Liver (tissue), 9 donors: ENCODE measurements around the gene FAM89A. TPM values are rescaled to one million over a fixed set of nuclear protein-coding genes. Genes with fewer than 3 reads are reported as not detected.
"Not testable (repeated sequence)": the region's sequence is repeated elsewhere in the genome, so short reads cannot be mapped to it uniquely, and the experiment has no call there.

ENCODE experiments used
- DNase-seq: peaks from one replicate; pipeline ENCODE4 v3.0.0-alpha.2; 2017; ENCODE audit warnings: low spot score
- H3K27ac ChIP-seq, 2 donors: one replicate each; pipeline ENCODE4 v1.7.0; 2013; ENCODE audit warnings: inconsistent platforms in 2 of 2, low read length in 2 of 2, control low read depth in 1 of 2, low read depth in 1 of 2, mild to moderate bottlenecking in 1 of 2
- H3K27me3 ChIP-seq, 4 donors: one replicate each; pipeline versions ENCODE4 v1.6.1 to v1.7.0; 2013; ENCODE audit warnings: low read length in 3 of 4, inconsistent platforms in 1 of 4, mild to moderate bottlenecking in 1 of 4, moderate library complexity in 1 of 4; ENCODE audit not compliant: control insufficient read depth in 4 of 4, insufficient read depth in 4 of 4
- H3K36me3 ChIP-seq, 4 donors: one replicate each; pipeline versions ENCODE4 v1.6.1 to v1.7.0; 2013; ENCODE audit warnings: low read length in 3 of 4, mild to moderate bottlenecking in 3 of 4, low read depth in 1 of 4, moderate library complexity in 1 of 4; ENCODE audit not compliant: control insufficient read depth in 4 of 4, insufficient read depth in 3 of 4
- H3K4me1 ChIP-seq, 4 donors: one replicate each; pipeline versions ENCODE4 v1.6.1 to v1.7.0; 2013; ENCODE audit warnings: low read length in 3 of 4, mild to moderate bottlenecking in 3 of 4, moderate library complexity in 1 of 4; ENCODE audit not compliant: control insufficient read depth in 4 of 4, insufficient read depth in 4 of 4
- H3K4me3 ChIP-seq, 3 donors: one replicate each; pipeline versions ENCODE4 v1.6.1 to v1.7.0; 2013; ENCODE audit warnings: low read length in 3 of 3, control low read depth in 1 of 3, low read depth in 1 of 3, mild to moderate bottlenecking in 1 of 3
- H3K9ac ChIP-seq, 2 donors: one replicate each; pipeline ENCODE4 v1.7.0; 2013; ENCODE audit warnings: low read length in 2 of 2, mild to moderate bottlenecking in 2 of 2, moderate library complexity in 2 of 2, control low read depth in 1 of 2, low read depth in 1 of 2
- H3K9me3 ChIP-seq, 4 donors: one replicate each; pipeline versions ENCODE4 v1.6.1 to v1.7.0; 2013; ENCODE audit warnings: low read length in 3 of 4; ENCODE audit not compliant: control insufficient read depth in 4 of 4
- FOXA1 ChIP-seq: IDR thresholded peaks from 2 replicates; pipeline ENCODE4 v1.6.1; 2016; ENCODE audit warnings: antibody characterized with exemption
- FOXA2 ChIP-seq: IDR thresholded peaks from 2 replicates; pipeline ENCODE4 v1.6.1; 2016; ENCODE audit warnings: antibody characterized with exemption
- GABPA ChIP-seq, 2 donors: IDR thresholded peaks in 1 of 2; conservative IDR thresholded peaks in 1 of 2; 2 replicates each; pipeline ENCODE4 v1.6.1; 2016; ENCODE audit warnings: antibody characterized with exemption in 2 of 2, mild to moderate bottlenecking in 1 of 2, moderate library complexity in 1 of 2
- HNF4A ChIP-seq, 2 donors: conservative IDR thresholded peaks; 2 replicates each; pipeline ENCODE4 v1.6.1; 2016; ENCODE audit warnings: antibody characterized with exemption in 2 of 2, mild to moderate bottlenecking in 2 of 2
- JUND ChIP-seq, 2 donors: IDR thresholded peaks; 2 replicates each; pipeline ENCODE4 v1.6.1; 2016; ENCODE audit warnings: antibody characterized with exemption in 2 of 2
- NR2F2 ChIP-seq: IDR thresholded peaks from 2 replicates; pipeline ENCODE4 v1.6.1; 2016; ENCODE audit warnings: antibody characterized with exemption
- RAD21 ChIP-seq, 2 donors: IDR thresholded peaks; 2 replicates each; pipeline ENCODE4 v1.6.1; 2016; ENCODE audit warnings: antibody characterized with exemption in 2 of 2, mild to moderate bottlenecking in 2 of 2
- RXRA ChIP-seq, 2 donors: IDR thresholded peaks; 2 replicates each; pipeline ENCODE4 v1.6.1; 2017 to 2018; ENCODE audit warnings: antibody characterized with exemption in 2 of 2, mild to moderate bottlenecking in 1 of 2
- YY1 ChIP-seq: IDR thresholded peaks from 2 replicates; pipeline ENCODE4 v1.6.1; 2016; ENCODE audit warnings: antibody characterized with exemption, mild to moderate bottlenecking
- WGBS: extraction: QIAGEN DNeasy Blood & Tissue Kit; methylation state at CpG from one replicate; pipeline ENCODE4 v1.1.7; 2013; 5-methylcytosine and 5-hydroxymethylcytosine counted together
- polyA plus RNA-seq, 2 donors: library from polyadenylated mRNA; stranded (reverse) in 1 of 2; unstranded in 1 of 2; fragments of 200-250 nt in 1 of 2; fragments of >200 nt in 1 of 2; fragmentation: Nextera tagmentation in 1 of 2; extraction: Ambion mirVana in 1 of 2; gene quantifications; one replicate each; pipeline versions ENCODE4 v1.2.1 to v1.2.3, GENCODE V29; 2013 to 2015
- total RNA-seq, 2 donors: library from RNA; depleted of rRNA; stranded (reverse); fragments of >200 nt; gene quantifications; one replicate each; pipeline ENCODE4 v1.2.3, GENCODE V29; 2014
- TF ChIP-seq, protein P1 (sequence below): fragments of 150-350 bp; IDR thresholded peaks from 2 replicates; pipeline ENCODE4 v1.5.1; 2017; ENCODE audit warnings: improper control_type of control experiment, low read depth, low read length; ENCODE audit not compliant: missing input control
- TF ChIP-seq, protein P2 (sequence below): IDR thresholded peaks from 2 replicates; pipeline ENCODE4 v1.6.1; 2016; ENCODE audit warnings: antibody characterized with exemption
- TF ChIP-seq, protein P3 (sequence below): IDR thresholded peaks from 2 replicates; pipeline ENCODE4 v1.6.1; 2016; ENCODE audit warnings: antibody characterized with exemption
- TF ChIP-seq, protein P4 (sequence below): IDR thresholded peaks from 2 replicates; pipeline ENCODE4 v1.6.1; 2016; ENCODE audit warnings: antibody characterized with exemption
- TF ChIP-seq, protein P5 (sequence below): IDR thresholded peaks from 2 replicates; pipeline ENCODE4 v1.6.1; 2016; ENCODE audit warnings: antibody characterized with exemption, mild to moderate bottlenecking
- donor health status: healthy.
- donor health status: healthy.
- donor health status: healthy.
- donor health status: healthy.
- donor health status: healthy.

Gene FAM89A
- total and polyA plus RNA-seq, 4 donors: 5.3 to 8.8 (median 8.1) TPM

DNA sequence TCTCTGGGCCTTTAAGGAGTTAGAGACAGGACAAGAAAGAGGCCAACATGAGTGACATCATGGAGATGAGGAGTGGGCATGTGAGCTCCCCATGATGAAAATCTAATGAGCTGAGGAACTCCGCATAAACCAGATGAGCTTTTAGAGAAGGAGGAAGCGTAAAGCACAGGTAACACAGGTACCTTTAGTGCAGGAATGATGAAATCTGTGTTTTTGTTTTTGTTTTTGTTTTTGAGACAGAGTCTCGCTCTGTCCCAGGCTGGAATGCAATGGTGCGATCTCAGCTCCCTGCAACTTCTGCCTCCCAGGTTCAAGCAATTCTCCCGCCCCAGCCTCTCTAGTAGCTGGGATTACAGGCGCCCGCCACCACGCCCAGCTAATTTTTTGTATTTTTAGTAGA is 12.7 kb upstream of the FAM89A start:
- TF ChIP-seq, protein P1, sequence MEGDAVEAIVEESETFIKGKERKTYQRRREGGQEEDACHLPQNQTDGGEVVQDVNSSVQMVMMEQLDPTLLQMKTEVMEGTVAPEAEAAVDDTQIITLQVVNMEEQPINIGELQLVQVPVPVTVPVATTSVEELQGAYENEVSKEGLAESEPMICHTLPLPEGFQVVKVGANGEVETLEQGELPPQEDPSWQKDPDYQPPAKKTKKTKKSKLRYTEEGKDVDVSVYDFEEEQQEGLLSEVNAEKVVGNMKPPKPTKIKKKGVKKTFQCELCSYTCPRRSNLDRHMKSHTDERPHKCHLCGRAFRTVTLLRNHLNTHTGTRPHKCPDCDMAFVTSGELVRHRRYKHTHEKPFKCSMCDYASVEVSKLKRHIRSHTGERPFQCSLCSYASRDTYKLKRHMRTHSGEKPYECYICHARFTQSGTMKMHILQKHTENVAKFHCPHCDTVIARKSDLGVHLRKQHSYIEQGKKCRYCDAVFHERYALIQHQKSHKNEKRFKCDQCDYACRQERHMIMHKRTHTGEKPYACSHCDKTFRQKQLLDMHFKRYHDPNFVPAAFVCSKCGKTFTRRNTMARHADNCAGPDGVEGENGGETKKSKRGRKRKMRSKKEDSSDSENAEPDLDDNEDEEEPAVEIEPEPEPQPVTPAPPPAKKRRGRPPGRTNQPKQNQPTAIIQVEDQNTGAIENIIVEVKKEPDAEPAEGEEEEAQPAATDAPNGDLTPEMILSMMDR: no peak
- TF ChIP-seq HNF4A (conservative IDR thresholded peaks at IDR 0.05): no peak
- TF ChIP-seq YY1: no peak
- TF ChIP-seq, protein P2, sequence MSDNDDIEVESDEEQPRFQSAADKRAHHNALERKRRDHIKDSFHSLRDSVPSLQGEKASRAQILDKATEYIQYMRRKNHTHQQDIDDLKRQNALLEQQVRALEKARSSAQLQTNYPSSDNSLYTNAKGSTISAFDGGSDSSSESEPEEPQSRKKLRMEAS: no peak
- TF ChIP-seq JUND (IDR thresholded peaks at IDR 0.05): no peak
- TF ChIP-seq RAD21 (IDR thresholded peaks at IDR 0.05): no peak
- TF ChIP-seq FOXA2: no peak
- H3K4me1 ChIP-seq: peaks cover 0 to 19% (median 14%) of the 10 kb centered on the region in 4 donors
- WGBS: 96% methylated on average over 8 of the region's 8 CpGs

DNA sequence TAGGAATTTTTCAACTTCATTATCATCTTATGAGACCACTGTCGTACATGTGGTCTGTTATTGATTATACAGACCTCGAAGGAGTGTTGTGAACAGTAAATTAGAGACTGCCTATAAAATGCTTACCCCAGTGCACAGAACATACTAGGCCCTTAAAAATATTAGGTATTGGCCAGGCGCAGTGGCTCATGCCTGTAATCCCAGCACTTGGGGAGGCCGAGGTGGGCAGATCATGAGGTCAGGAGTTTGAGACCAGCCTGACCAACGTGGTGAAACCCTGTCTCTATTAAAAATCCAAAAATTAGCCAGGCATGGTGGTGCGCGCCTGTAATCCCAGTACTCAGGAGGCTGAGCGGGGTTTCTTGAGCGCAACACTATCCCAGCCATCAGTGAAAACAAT is 10.9 kb upstream of the FAM89A start:
- H3K36me3 ChIP-seq, H3K4me3 ChIP-seq, H3K27me3 ChIP-seq, DNase-seq, H3K9ac ChIP-seq, H3K9me3 ChIP-seq, H3K27ac ChIP-seq: not testable (repeated sequence)
- WGBS: 83% methylated on average over 9 of the region's 9 CpGs
- peaks cover 0 to 19% (median 14%) of the 10 kb centered on the region in 4 donors for H3K4me1 ChIP-seq

More for the DNA sequence above, 12.7 kb upstream of the FAM89A start:
- H3K36me3 ChIP-seq: no peaks in the 10 kb centered on the region
- no peak overlapping the region for H3K4me3 ChIP-seq
- H3K9me3 ChIP-seq: no peaks in the 10 kb centered on the region
- no peak overlapping the region for H3K27ac ChIP-seq
- no peak overlapping the region for H3K9ac ChIP-seq
- no peak for DNase-seq
- no peaks in the 10 kb centered on the region for H3K27me3 ChIP-seq

DNA sequence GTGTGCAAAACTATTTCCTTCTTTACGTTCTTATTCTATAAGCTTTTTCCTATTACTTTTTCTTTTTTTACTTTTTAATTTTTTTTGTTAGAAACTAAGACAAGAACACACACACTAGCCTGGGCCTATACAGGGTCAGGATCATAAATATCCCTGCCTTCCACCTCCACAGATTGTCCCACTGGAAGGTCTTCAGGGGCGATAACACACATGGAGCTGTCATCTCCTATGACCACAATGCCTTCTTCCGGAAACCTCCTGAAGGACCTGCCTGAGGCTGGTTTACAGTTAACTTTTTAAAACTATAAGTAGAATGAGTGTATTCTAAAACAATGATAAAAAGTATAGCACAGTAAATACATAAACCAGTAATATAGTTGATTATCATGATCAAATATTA is 10.3 kb upstream of the FAM89A start:
- Histone ChIP-seq H3K9me3 (no peaks in the 10 kb centered on the region), H3K27me3 (no peaks in the 10 kb centered on the region), H3K9ac (no peak overlapping the region), H3K4me3 (no peak overlapping the region), H3K27ac (no peak overlapping the region), H3K4me1 (peaks cover 0 to 19% (median 14%) of the 10 kb centered on the region in 4 donors), H3K36me3 (no peaks in the 10 kb centered on the region)
- WGBS: 67% methylated on average over 3 of the region's 3 CpGs
- no peak for TF ChIP-seq RXRA (IDR thresholded peaks at IDR 0.05)
- TF ChIP-seq, protein P3, sequence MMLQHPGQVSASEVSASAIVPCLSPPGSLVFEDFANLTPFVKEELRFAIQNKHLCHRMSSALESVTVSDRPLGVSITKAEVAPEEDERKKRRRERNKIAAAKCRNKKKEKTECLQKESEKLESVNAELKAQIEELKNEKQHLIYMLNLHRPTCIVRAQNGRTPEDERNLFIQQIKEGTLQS: no peak
- TF ChIP-seq FOXA1: no peak
- TF ChIP-seq, protein P2: no peak
- TF ChIP-seq, protein P1: no peak
- TF ChIP-seq, protein P4, sequence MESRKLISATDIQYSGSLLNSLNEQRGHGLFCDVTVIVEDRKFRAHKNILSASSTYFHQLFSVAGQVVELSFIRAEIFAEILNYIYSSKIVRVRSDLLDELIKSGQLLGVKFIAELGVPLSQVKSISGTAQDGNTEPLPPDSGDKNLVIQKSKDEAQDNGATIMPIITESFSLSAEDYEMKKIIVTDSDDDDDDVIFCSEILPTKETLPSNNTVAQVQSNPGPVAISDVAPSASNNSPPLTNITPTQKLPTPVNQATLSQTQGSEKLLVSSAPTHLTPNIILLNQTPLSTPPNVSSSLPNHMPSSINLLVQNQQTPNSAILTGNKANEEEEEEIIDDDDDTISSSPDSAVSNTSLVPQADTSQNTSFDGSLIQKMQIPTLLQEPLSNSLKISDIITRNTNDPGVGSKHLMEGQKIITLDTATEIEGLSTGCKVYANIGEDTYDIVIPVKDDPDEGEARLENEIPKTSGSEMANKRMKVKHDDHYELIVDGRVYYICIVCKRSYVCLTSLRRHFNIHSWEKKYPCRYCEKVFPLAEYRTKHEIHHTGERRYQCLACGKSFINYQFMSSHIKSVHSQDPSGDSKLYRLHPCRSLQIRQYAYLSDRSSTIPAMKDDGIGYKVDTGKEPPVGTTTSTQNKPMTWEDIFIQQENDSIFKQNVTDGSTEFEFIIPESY: no peak
- TF ChIP-seq, protein P5, sequence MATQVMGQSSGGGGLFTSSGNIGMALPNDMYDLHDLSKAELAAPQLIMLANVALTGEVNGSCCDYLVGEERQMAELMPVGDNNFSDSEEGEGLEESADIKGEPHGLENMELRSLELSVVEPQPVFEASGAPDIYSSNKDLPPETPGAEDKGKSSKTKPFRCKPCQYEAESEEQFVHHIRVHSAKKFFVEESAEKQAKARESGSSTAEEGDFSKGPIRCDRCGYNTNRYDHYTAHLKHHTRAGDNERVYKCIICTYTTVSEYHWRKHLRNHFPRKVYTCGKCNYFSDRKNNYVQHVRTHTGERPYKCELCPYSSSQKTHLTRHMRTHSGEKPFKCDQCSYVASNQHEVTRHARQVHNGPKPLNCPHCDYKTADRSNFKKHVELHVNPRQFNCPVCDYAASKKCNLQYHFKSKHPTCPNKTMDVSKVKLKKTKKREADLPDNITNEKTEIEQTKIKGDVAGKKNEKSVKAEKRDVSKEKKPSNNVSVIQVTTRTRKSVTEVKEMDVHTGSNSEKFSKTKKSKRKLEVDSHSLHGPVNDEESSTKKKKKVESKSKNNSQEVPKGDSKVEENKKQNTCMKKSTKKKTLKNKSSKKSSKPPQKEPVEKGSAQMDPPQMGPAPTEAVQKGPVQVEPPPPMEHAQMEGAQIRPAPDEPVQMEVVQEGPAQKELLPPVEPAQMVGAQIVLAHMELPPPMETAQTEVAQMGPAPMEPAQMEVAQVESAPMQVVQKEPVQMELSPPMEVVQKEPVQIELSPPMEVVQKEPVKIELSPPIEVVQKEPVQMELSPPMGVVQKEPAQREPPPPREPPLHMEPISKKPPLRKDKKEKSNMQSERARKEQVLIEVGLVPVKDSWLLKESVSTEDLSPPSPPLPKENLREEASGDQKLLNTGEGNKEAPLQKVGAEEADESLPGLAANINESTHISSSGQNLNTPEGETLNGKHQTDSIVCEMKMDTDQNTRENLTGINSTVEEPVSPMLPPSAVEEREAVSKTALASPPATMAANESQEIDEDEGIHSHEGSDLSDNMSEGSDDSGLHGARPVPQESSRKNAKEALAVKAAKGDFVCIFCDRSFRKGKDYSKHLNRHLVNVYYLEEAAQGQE: no peak
- no peak for TF ChIP-seq NR2F2
- no peak for TF ChIP-seq HNF4A (conservative IDR thresholded peaks at IDR 0.05)
- TF ChIP-seq GABPA (IDR thresholded peaks at IDR 0.05 in 1 of 2, conservative IDR thresholded peaks at IDR 0.05 in 1 of 2): no peak
- TF ChIP-seq YY1: no peak
- TF ChIP-seq FOXA2: no peak
- DNase-seq: no peak
